GM19239 (cell line): ENCODE results near the gene CD58.

Source experiments
- DNase-seq: peaks from one replicate; pipeline ENCODE4 v3.0.0; 2011; ENCODE audit warnings: low spot score; ENCODE audit not compliant: insufficient read length
- FAIRE-seq: peaks from 2 replicates; lab custom pipeline; 2011; peaks lifted over from hg19 to GRCh38; lab: Jason Lieb, UNC

Gene CD58

GRCh38 chr1:116498789-116499628, 71.8 kb downstream of the CD58 start:
- FAIRE-seq: no peak
- DNase-seq: peak; percentile 53

GRCh38 chr1:116497656-116498055, 73.2 kb downstream of the CD58 start:
- FAIRE-seq: no peak

GRCh38 chr1:116496898-116497297, 73.9 kb downstream of the CD58 start:
- FAIRE-seq: no peak
- no peak for DNase-seq

More at GRCh38 chr1:116497656-116498055, 73.2 kb downstream of the CD58 start:
- no peak for DNase-seq

GRCh38 chr1:116496380-116496779, 74.4 kb downstream of the CD58 start:
- no peak for FAIRE-seq
- DNase-seq: no peak

GRCh38 chr1:116495535-116495934, 75.3 kb downstream of the CD58 start:
- FAIRE-seq (no peak), DNase-seq (no peak)

GRCh38 chr1:116494745-116495144, 76.1 kb downstream of the CD58 start:
- DNase-seq (no peak), FAIRE-seq (no peak)

- no peak for DNase-seq
- FAIRE-seq: no peak
Observed at GRCh38 chr1:116494353-116494692, 76.5 kb downstream of the CD58 start.

- no peak for FAIRE-seq
- DNase-seq: no peak
Observed at GRCh38 chr1:116493484-116494352, 77.1 kb downstream of the CD58 start.

GRCh38 chr1:116493036-116493435, 77.8 kb downstream of the CD58 start:
- FAIRE-seq: no peak
- DNase-seq: no peak

- DNase-seq: no peak
- no peak for FAIRE-seq
Observed at GRCh38 chr1:116492358-116492811, 78.4 kb downstream of the CD58 start.

- DNase-seq (no peak), FAIRE-seq (no peak)
Observed at GRCh38 chr1:116491700-116492357, 79.0 kb downstream of the CD58 start.

GRCh38 chr1:116490588-116490987, 80.2 kb downstream of the CD58 start:
- DNase-seq: no peak
- no peak for FAIRE-seq

GRCh38 chr1:116489231-116489697, 81.6 kb downstream of the CD58 start:
- FAIRE-seq: no peak
- no peak for DNase-seq

- DNase-seq (no peak), FAIRE-seq (no peak)
Observed at GRCh38 chr1:116488071-116488470, 82.8 kb downstream of the CD58 start.

- no peak for DNase-seq
- FAIRE-seq: no peak
Observed at GRCh38 chr1:116487583-116487982, 83.2 kb downstream of the CD58 start.

- DNase-seq (no peak), FAIRE-seq (no peak)
Observed at GRCh38 chr1:116487031-116487430, 83.8 kb downstream of the CD58 start.

- FAIRE-seq (no peak), DNase-seq (no peak)
Observed at GRCh38 chr1:116486424-116486823, 84.4 kb downstream of the CD58 start.

- DNase-seq: no peak
- FAIRE-seq: no peak
Observed at GRCh38 chr1:116485976-116486375, 84.8 kb downstream of the CD58 start.

- DNase-seq (peak; percentile 72), FAIRE-seq (peak; percentile 67)
Observed at GRCh38 chr1:116485071-116485735, 85.6 kb downstream of the CD58 start.
